IPS-15b (cell line): ENCODE results near the gene DDX23.

Source experiments
- H3K27me3 ChIP-seq: one replicate; pipeline ENCODE4 v1.6.1; 2013; ENCODE audit warnings: low read length; ENCODE audit not compliant: control insufficient read depth, insufficient read depth
- H3K36me3 ChIP-seq: one replicate; pipeline ENCODE4 v1.6.1; 2013; ENCODE audit warnings: low read length; ENCODE audit not compliant: control insufficient read depth, insufficient read depth
- H3K4me1 ChIP-seq: one replicate; pipeline ENCODE4 v1.6.1; 2013; ENCODE audit warnings: mild to moderate bottlenecking, low read length; ENCODE audit not compliant: control insufficient read depth, insufficient read depth
- H3K4me3 ChIP-seq: one replicate; pipeline ENCODE4 v1.5.1; 2013; ENCODE audit warnings: low read depth, low read length
- H3K9ac ChIP-seq: one replicate; pipeline ENCODE4 v1.6.1; 2013; ENCODE audit warnings: low read depth, mild to moderate bottlenecking, low read length
- H3K9me3 ChIP-seq: one replicate; pipeline ENCODE4 v1.6.1; 2013; ENCODE audit warnings: mild to moderate bottlenecking, low read length; ENCODE audit not compliant: control insufficient read depth, insufficient read depth

DDX23 gene

DNA sequence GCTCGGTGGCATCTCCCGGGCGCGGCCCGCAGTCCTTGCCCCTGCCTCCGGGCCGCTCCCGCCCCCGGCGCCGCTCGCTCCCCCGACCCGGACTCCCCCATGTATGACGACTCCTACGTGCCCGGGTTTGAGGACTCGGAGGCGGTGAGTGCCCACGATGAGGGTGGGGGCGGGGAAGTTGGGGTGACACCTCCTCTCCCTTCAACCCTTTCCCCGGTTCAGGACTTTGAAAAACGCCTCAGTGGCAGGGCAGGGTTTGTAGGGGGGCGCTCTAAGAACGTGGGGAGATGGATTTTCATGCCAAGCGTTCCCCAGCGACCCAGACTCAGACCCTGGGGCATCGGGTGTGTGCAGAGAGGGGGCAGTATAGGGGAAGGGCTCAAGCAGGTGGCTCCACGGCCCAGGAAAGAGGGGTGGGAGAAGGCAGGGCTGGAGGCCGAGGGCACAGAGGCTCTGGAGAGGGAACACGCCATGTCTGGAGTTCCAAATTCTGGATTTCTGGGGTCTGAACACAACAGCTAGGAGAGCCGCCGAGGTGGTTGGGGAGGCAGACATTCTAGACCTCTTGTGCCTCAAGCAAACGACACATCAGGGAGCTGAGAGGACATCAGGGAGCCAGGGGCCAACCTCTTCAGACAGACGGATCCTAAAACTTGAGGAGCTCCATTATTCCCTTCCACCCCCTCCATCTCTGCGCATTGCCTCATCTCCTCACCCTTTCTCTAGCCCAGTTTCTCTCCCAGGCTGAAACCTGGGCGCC lies 33.0 kb downstream of the DDX23 start:
- H3K4me3 ChIP-seq = peak overlapping the region; percentile 88
- H3K9me3 ChIP-seq = no peaks in the 10 kb centered on the region
- peaks cover 48% of the 10 kb centered on the region for H3K27me3 ChIP-seq
- H3K4me1 ChIP-seq = peaks cover 15% of the 10 kb centered on the region
- peak overlapping the region; percentile 24 for H3K9ac ChIP-seq
- no peaks in the 10 kb centered on the region for H3K36me3 ChIP-seq

- no peaks in the 10 kb centered on the region for H3K9me3 ChIP-seq
- peak within 1 kb of the TSS; percentile 88 for H3K4me3 ChIP-seq
- H3K27me3 ChIP-seq = peaks cover 48% of the 10 kb centered on the region
- H3K36me3 ChIP-seq = no peaks in the 10 kb centered on the region
- H3K4me1 ChIP-seq = peaks cover 12% of the 10 kb centered on the region
- H3K9ac ChIP-seq = peak within 1 kb of the TSS; percentile 24
These were observed 33.8 kb downstream of the DDX23 start, which contains the start of gene CACNB3 for GRCh38 chr12:48817873-48818830. Gene CACNB3 (plus strand): TSS chr12:48818496. CDS start chr12:48818930, 434 bp downstream.

GRCh38 chr12:48816143-48816854 lies 35.7 kb downstream of the DDX23 start:
- no peaks in the 10 kb centered on the region for H3K36me3 ChIP-seq
- H3K4me3 ChIP-seq = peak overlapping the region; percentile 86
- H3K9ac ChIP-seq = no peak overlapping the region
- peaks cover 60% of the 10 kb centered on the region for H3K27me3 ChIP-seq
- no peaks in the 10 kb centered on the region for H3K9me3 ChIP-seq
- peaks cover 16% of the 10 kb centered on the region for H3K4me1 ChIP-seq

- H3K9ac ChIP-seq = no peak overlapping the region
- H3K27me3 ChIP-seq = peaks cover 62% of the 10 kb centered on the region
- peaks cover 23% of the 10 kb centered on the region for H3K4me1 ChIP-seq
- no peaks in the 10 kb centered on the region for H3K9me3 ChIP-seq
- H3K4me3 ChIP-seq = peak overlapping the region; percentile 86
- H3K36me3 ChIP-seq = no peaks in the 10 kb centered on the region
These were observed 36.5 kb downstream of the DDX23 start for GRCh38 chr12:48815126-48816110.

DNA sequence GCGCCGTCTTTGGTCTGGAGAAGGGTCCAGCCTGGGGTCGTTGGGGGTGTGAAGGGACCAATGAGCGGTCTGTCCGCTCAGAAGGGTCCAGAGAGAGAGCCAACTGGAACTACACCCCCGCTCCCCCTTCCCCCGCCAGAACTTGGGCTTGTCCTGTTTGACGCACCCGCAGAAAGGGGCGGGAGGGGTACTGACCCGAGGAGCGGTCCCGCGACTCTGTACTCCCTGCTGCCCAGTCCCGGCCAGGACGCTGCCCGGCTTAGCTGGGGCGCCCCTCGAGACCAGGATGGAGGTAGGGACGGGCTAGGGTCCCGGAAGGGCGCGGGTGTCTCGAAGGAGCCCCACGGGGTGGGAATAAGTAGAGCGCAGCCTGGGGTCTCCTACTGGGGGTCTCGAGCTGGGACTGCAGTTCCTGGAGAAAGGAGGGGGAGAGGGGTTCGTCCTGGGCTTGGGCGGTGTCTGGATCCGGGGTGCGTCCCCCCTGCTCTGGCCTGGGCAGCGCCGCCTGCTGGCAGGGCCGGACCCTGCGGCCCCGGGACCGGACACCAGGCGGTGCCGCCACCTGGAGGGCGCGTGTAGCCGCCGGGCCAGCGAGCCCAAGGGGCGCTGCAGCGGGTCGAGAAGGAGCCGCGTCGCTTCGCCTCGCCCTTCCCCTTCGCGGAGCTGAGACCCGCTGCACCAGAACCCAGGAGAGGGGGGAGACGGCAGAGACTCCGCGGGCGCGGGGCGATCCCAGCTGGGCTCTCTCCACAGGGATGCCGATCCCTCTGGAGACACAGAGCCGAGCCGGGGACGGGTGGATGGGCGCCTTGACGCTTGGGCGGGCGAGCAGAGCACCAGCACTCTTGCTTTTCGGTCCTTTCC lies 37.5 kb downstream of the DDX23 start:
- Histone ChIP-seq H3K4me3 (peak overlapping the region; percentile 86), H3K36me3 (no peaks in the 10 kb centered on the region)

GRCh38 chr12:48813465-48814261 lies 38.3 kb downstream of the DDX23 start:
- peak overlapping the region; percentile 86 for H3K4me3 ChIP-seq
- H3K27me3 ChIP-seq = peaks cover 50% of the 10 kb centered on the region
- peaks cover 18% of the 10 kb centered on the region for H3K4me1 ChIP-seq
- no peaks in the 10 kb centered on the region for H3K36me3 ChIP-seq
- H3K9ac ChIP-seq = no peak overlapping the region
- no peaks in the 10 kb centered on the region for H3K9me3 ChIP-seq

More for the DNA sequence above, 37.5 kb downstream of the DDX23 start:
- Histone ChIP-seq H3K4me1 (peaks cover 18% of the 10 kb centered on the region), H3K9ac (no peak overlapping the region), H3K9me3 (no peaks in the 10 kb centered on the region), H3K27me3 (peaks cover 56% of the 10 kb centered on the region)

DNA sequence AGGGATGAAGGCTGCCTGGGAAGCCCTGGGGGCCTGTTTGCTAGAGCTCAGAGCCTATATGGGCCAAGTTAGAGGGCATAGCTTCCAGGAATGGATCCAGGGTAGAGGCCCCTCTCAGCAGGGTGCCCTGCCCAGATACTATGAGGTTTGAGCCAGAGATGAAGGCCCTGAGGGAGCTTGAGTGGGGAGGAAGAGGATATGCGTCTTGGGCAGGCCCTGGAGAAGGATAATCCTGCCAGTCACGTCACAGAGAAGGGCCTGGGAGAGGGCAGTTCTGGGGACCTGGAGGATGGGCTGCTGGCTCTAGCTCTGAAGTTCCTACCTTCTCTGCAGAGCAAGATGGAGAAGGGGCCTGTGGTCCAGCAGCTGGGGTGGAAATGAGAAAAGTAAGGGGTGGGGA lies 39.6 kb downstream of the DDX23 start:
- no peaks in the 10 kb centered on the region for H3K9me3 ChIP-seq
- no peak overlapping the region for H3K4me3 ChIP-seq
- peaks cover 15% of the 10 kb centered on the region for H3K4me1 ChIP-seq
- no peaks in the 10 kb centered on the region for H3K36me3 ChIP-seq
- peaks cover 44% of the 10 kb centered on the region for H3K27me3 ChIP-seq
- H3K9ac ChIP-seq = no peak overlapping the region

DNA sequence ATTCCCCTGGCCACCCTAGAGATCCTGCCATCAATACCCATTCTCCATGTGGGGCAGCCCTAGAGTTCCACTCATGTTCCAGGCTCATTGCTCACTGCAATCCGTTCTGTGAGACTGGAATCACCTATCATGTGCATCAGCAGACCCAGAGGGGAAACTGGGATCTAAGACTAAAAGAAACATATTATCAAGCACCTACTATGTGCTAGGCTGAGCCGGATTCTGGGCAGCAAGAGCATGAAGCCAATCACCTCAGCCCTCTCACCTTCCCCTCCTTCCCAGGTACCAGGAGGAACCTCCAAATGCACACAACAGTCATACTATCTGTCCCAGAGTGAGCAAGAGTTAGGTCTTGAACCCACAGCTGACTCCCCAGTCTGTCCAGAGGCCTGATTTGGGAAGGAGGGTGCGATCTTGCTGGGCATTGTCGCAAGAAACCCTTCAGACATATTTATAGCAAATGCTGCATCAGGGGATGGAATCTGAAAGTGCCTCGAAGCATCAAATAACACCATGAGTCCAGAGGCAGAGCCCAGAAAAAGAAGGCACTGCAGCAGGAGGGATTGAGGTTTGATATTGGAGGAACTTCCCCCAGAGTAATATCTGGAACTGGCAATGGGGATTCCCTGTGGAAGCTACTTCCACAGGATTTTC lies 40.4 kb downstream of the DDX23 start:
- Histone ChIP-seq H3K27me3 (peaks cover 36% of the 10 kb centered on the region), H3K9me3 (no peaks in the 10 kb centered on the region), H3K4me1 (peaks cover 15% of the 10 kb centered on the region), H3K9ac (no peak overlapping the region), H3K4me3 (peak overlapping the region; percentile 2), H3K36me3 (no peaks in the 10 kb centered on the region)

- no peaks in the 10 kb centered on the region for H3K36me3 ChIP-seq
- peaks cover 30% of the 10 kb centered on the region for H3K27me3 ChIP-seq
- no peak overlapping the region for H3K4me3 ChIP-seq
- H3K9me3 ChIP-seq = no peaks in the 10 kb centered on the region
- peaks cover 15% of the 10 kb centered on the region for H3K4me1 ChIP-seq
- H3K9ac ChIP-seq = no peak overlapping the region
These were observed 41.0 kb downstream of the DDX23 start for GRCh38 chr12:48810903-48811431.
